ENCODE measurements around the gene NELFE.
"Not testable (repeated sequence)": the region's sequence is repeated elsewhere in the genome, so short reads cannot be mapped to it uniquely, and the experiment has no call there.

- not testable (repeated sequence) for TF ChIP-seq ATF3 (IDR thresholded peaks at IDR 0.05); SP1 (IDR thresholded peaks at IDR 0.05); JUND (IDR thresholded peaks at IDR 0.05); MAX (IDR thresholded peaks at IDR 0.05); TAF1 (conservative IDR thresholded peaks at IDR 0.05); GABPA (IDR thresholded peaks at IDR 0.05 in 1 of 2, conservative IDR thresholded peaks at IDR 0.05 in 1 of 2)
- TF ChIP-seq, protein P1, sequence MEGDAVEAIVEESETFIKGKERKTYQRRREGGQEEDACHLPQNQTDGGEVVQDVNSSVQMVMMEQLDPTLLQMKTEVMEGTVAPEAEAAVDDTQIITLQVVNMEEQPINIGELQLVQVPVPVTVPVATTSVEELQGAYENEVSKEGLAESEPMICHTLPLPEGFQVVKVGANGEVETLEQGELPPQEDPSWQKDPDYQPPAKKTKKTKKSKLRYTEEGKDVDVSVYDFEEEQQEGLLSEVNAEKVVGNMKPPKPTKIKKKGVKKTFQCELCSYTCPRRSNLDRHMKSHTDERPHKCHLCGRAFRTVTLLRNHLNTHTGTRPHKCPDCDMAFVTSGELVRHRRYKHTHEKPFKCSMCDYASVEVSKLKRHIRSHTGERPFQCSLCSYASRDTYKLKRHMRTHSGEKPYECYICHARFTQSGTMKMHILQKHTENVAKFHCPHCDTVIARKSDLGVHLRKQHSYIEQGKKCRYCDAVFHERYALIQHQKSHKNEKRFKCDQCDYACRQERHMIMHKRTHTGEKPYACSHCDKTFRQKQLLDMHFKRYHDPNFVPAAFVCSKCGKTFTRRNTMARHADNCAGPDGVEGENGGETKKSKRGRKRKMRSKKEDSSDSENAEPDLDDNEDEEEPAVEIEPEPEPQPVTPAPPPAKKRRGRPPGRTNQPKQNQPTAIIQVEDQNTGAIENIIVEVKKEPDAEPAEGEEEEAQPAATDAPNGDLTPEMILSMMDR (IDR thresholded peaks at IDR 0.05; ENCODE audit: low read depth, low read length, missing input control): not testable (repeated sequence)
Observed at GRCh38 chr6:31908255-31908654, 50.5 kb downstream of the NELFE start.
